VCaP (cell line): ENCODE results near the gene DIAPH3.

ENCODE experiments used
- H3K27ac ChIP-seq: fragments of 450-650 bp; 2 replicates; pipeline ENCODE4 v1.5.1; 2017
- CTCF ChIP-seq: fragments of 450-650 bp; conservative IDR thresholded peaks from 2 replicates; pipeline ENCODE4 v1.5.1; 2017; ENCODE audit warnings: mild to moderate bottlenecking, moderate library complexity

The DIAPH3 gene

GRCh38 chr13:59975807-59976435, 187.8 kb downstream of the DIAPH3 start:
- H3K27ac ChIP-seq, result no peak overlapping the region
- no peak for TF ChIP-seq CTCF

DNA sequence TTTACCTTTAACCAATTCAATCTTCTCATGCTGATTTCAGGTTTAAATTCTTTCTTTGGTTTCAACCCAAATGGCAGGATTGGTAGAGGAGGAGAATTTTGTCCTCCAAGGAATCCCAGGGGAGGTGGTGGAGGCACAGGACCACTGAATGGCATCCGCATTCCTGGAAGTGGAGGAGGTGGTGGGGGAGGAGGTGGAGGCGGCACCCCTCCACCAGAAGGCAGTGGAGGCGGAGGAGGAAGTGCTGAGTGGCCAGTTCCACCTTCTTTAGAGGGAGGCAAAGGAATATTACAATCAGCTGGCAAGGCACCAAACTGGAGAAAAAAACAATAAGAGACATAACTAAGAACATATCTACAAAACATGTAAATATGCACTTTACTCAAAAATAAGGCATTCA, 192.9 kb downstream of the DIAPH3 start:
- H3K27ac ChIP-seq, result no peak overlapping the region
- TF ChIP-seq CTCF, result no peak

DNA sequence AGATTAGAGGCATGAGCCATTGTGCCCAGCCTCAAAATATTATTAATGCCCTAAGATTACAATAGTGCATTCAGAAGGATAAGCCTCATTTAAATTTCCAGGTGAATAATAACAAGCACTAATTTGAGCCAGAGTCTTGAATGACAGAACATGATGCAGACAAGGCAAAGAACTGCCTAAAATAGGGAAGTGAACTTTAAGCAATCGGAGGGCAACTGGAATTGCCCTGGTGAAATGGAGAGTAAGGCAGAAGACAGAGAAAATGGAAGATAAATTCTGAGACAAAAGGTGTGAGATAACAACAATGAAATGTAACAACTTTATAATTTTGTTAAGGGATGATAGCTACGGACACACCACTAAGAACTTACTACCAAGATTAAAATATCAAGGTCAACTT, 199.9 kb downstream of the DIAPH3 start:
- no peak for TF ChIP-seq CTCF
- H3K27ac ChIP-seq, result no peak overlapping the region

DNA sequence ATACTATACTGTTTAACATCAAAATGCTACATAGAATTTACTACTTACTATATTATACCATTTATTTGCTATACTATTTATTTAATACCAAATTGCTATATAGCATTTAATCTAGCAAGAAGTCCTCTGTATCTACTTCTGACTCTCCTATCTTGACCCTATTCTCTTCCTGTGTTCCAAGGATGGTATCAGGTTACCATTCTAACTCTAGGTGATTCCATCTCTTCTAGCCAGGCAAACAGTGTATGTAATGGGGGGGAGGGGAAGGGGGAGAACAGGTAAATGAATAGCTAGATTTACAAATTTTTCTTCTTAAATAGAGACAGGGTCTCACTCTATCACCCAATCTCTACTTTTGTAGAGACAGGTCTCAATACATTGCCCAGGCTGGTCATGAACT, 200.3 kb downstream of the DIAPH3 start:
- H3K27ac ChIP-seq, result no peak overlapping the region
- TF ChIP-seq CTCF, result no peak

DNA sequence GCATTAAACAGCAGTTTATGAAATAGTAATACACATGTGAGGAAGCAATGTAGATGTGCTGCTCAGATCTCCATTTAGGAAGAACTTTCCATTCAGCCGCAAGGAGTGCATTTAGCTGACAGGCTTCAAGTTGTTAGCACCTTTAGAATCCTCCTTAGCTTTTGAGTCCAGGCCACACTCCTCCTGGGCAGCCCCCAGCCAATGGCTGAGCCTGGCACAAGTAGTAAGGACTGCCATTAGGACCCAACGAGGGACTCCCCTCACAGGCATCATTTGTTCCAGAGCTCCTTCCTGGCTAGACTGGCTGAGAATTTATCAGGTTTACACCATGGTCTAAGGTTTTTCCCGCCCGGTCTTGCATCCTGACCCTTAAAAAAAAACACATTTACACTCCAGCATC, 201.4 kb downstream of the DIAPH3 start:
- no peak for TF ChIP-seq CTCF
- H3K27ac ChIP-seq, result no peak overlapping the region

DNA sequence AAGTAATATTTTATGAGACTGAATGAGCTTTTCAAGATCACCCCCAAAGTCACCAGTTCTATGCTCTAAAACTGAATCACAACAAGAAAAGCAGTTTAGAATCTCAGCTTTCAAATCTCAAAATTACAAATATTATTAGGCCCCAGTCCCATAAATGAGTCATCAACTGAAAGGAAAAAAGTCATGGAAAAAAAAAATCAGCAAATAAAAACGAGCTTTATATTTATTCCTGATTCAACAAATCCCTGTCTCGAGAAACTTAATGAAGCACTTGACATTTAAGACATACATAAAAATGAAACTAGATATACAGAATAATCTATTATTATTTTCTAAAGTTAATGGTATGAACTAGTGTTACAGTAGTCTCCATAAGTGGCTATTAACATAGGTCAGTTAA, 203.0 kb downstream of the DIAPH3 start:
- TF ChIP-seq CTCF, result no peak
- H3K27ac ChIP-seq, result no peak overlapping the region

DNA sequence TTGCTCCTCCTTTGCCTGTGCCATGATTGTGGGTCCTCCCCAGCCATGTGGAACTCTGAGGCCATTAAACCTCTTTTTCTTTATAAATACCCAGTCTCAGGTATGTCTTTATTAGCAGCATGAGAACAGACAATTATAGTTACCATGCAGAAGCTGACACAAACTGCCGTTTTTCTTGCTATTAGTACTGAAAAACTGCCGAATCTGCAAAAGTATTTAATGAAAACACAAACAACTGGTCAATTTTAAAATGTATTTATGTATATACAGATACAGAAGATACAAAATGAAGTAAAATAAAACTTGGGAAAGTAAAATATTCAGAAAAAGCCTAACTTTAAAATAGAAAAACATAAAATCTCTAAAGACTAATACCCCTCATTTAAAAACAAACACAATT, 206.3 kb downstream of the DIAPH3 start:
- TF ChIP-seq CTCF, result no peak
- no peak overlapping the region for H3K27ac ChIP-seq

DNA sequence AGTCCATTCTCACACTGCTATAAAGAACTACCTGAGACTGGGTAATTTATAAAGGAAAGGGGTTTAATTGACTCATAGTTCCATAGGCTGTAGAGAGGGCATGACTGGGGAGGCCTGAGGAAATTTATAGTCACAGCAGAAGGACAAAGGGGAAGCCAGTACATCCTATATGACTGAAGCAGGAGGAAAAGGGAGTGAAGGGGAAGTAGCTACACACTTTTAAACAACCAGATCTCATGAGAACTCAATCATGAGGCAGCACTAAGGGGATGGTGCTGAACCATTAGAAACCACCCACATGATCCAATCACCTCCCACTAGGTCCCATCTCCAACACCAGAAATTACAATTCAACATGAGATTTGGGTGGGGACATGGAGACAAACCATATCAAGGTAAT, 209.1 kb downstream of the DIAPH3 start:
- TF ChIP-seq CTCF, result no peak
- no peak overlapping the region for H3K27ac ChIP-seq
